ENCODE results near the gene HSPBP1. TPM values are rescaled to one million over a fixed set of nuclear protein-coding genes. Genes with fewer than 3 reads are reported as not detected.

The HSPBP1 gene
- total and polyA plus RNA-seq, 4 donors = 19.3 to 62.2 (median 51.7) TPM

- no peak for TF ChIP-seq CTCF (IDR thresholded peaks at IDR 0.05; ENCODE audit: control extremely low read depth, extremely low read depth)
- no peak overlapping the region for H3K27ac ChIP-seq (ENCODE audit: low read depth in 1 of 2, low read length in 1 of 2)
- no peak overlapping the region for H3K9ac ChIP-seq (ENCODE audit: insufficient read depth in 1 of 2, low read length in 2 of 2)
- WGBS, 2 donors = 84 to 92% methylated on average over 12 to 13 of the region's 13 CpGs
- no peaks in the 10 kb centered on the region for H3K27me3 ChIP-seq (ENCODE audit: control insufficient read depth in 3 of 3, insufficient read depth in 3 of 3, low read length in 2 of 3)
- H3K4me1 ChIP-seq (ENCODE audit: control insufficient read depth in 5 of 5, insufficient read depth in 5 of 5, low read length in 5 of 5) = no peaks in the 10 kb centered on the region
- H3K9me3 ChIP-seq (ENCODE audit: control insufficient read depth in 4 of 4, insufficient read depth in 3 of 4, low read length in 3 of 4) = no peaks in the 10 kb centered on the region
- H3K4me3 ChIP-seq = no peak overlapping the region
- ATAC-seq (ENCODE audit: insufficient read depth, low FRiP score) (no peak), DNase-seq (no peak)
- peaks cover 14 to 73% (median 22%) of the 10 kb centered on the region in 4 donors for H3K36me3 ChIP-seq (ENCODE audit: control insufficient read depth in 4 of 4, insufficient read depth in 4 of 4, low read length in 4 of 4)
These were observed 49.6 kb downstream of the HSPBP1 start for GRCh38 chr19:55230329-55230728.

GRCh38 chr19:55229789-55230182 is 50.1 kb downstream of the HSPBP1 start:
- no peak overlapping the region for H3K9ac ChIP-seq (ENCODE audit: insufficient read depth in 1 of 2, low read length in 2 of 2)
- no peak for ATAC-seq (ENCODE audit: insufficient read depth, low FRiP score)
- 92 to 95% methylated on average over 17 of the region's 17 CpGs for WGBS, 2 donors
- no peaks in the 10 kb centered on the region for H3K9me3 ChIP-seq (ENCODE audit: control insufficient read depth in 4 of 4, insufficient read depth in 3 of 4, low read length in 3 of 4)
- H3K27ac ChIP-seq (ENCODE audit: low read depth in 1 of 2, low read length in 1 of 2) = no peak overlapping the region
- no peak overlapping the region for H3K4me3 ChIP-seq
- DNase-seq = no peak
- no peak for TF ChIP-seq CTCF (IDR thresholded peaks at IDR 0.05; ENCODE audit: control extremely low read depth, extremely low read depth)
- no peaks in the 10 kb centered on the region for H3K4me1 ChIP-seq (ENCODE audit: control insufficient read depth in 5 of 5, insufficient read depth in 5 of 5, low read length in 5 of 5)
- H3K36me3 ChIP-seq (ENCODE audit: control insufficient read depth in 4 of 4, insufficient read depth in 4 of 4, low read length in 4 of 4) = peaks cover 11 to 69% (median 20%) of the 10 kb centered on the region in 4 donors
- no peaks in the 10 kb centered on the region for H3K27me3 ChIP-seq (ENCODE audit: control insufficient read depth in 3 of 3, insufficient read depth in 3 of 3, low read length in 2 of 3)

- 95 to 96% methylated on average over 18 of the region's 18 CpGs for WGBS, 2 donors
- H3K9me3 ChIP-seq (ENCODE audit: control insufficient read depth in 4 of 4, insufficient read depth in 3 of 4, low read length in 3 of 4) = no peaks in the 10 kb centered on the region
- no peaks in the 10 kb centered on the region for H3K4me1 ChIP-seq (ENCODE audit: control insufficient read depth in 5 of 5, insufficient read depth in 5 of 5, low read length in 5 of 5)
- H3K36me3 ChIP-seq (ENCODE audit: control insufficient read depth in 4 of 4, insufficient read depth in 4 of 4, low read length in 4 of 4) = peaks cover 6 to 64% (median 17%) of the 10 kb centered on the region in 4 donors
- no peak for TF ChIP-seq CTCF (IDR thresholded peaks at IDR 0.05; ENCODE audit: control extremely low read depth, extremely low read depth)
- H3K9ac ChIP-seq (ENCODE audit: insufficient read depth in 1 of 2, low read length in 2 of 2) = no peak overlapping the region
- DNase-seq = no peak
- no peak overlapping the region for H3K4me3 ChIP-seq
- no peak for ATAC-seq (ENCODE audit: insufficient read depth, low FRiP score)
- H3K27ac ChIP-seq (ENCODE audit: low read depth in 1 of 2, low read length in 1 of 2) = no peak overlapping the region
- H3K27me3 ChIP-seq (ENCODE audit: control insufficient read depth in 3 of 3, insufficient read depth in 3 of 3, low read length in 2 of 3) = no peaks in the 10 kb centered on the region
These were observed 50.6 kb downstream of the HSPBP1 start for GRCh38 chr19:55229145-55229788.
